ENCODE data around the gene KAT8.

KAT8 gene

GRCh38 chr16:31106509-31107464 lies 10.7 kb upstream of the KAT8 start:
- DNase-seq (ENCODE audit: low read depth in 2 of 2, low spot score in 1 of 2), result no peak

- no peak for DNase-seq (ENCODE audit: low read depth in 2 of 2, low spot score in 1 of 2)
These were observed 10.0 kb upstream of the KAT8 start for GRCh38 chr16:31107465-31107867.

GRCh38 chr16:31108035-31108793 lies 9.2 kb upstream of the KAT8 start, which contains the start of gene BCKDK:
Gene BCKDK, plus strand, starts transcription at chr16:31108386. Its CDS starts 838 bp downstream, at chr16:31109224.
- peak in 1 of 2 donors; percentile 29 for DNase-seq (ENCODE audit: low read depth in 2 of 2, low spot score in 1 of 2)

- DNase-seq (ENCODE audit: low read depth in 2 of 2, low spot score in 1 of 2), result no peak
These were observed 8.5 kb upstream of the KAT8 start for GRCh38 chr16:31108794-31109558.

GRCh38 chr16:31109622-31110021 lies 7.8 kb upstream of the KAT8 start:
- DNase-seq (ENCODE audit: low read depth in 2 of 2, low spot score in 1 of 2), result no peak

GRCh38 chr16:31110106-31111034 lies 7.1 kb upstream of the KAT8 start:
- DNase-seq (ENCODE audit: low read depth in 2 of 2, low spot score in 1 of 2), result no peak

- DNase-seq (ENCODE audit: low read depth in 2 of 2, low spot score in 1 of 2), result no peak
These were observed 5.5 kb upstream of the KAT8 start for GRCh38 chr16:31111881-31112466.

GRCh38 chr16:31112711-31113110 lies 4.8 kb upstream of the KAT8 start:
- no peak for DNase-seq (ENCODE audit: low read depth in 2 of 2, low spot score in 1 of 2)

GRCh38 chr16:31113121-31114120 lies 4.0 kb upstream of the KAT8 start:
- DNase-seq (ENCODE audit: low read depth in 2 of 2, low spot score in 1 of 2), result no peak

- DNase-seq (ENCODE audit: low read depth in 2 of 2, low spot score in 1 of 2), result no peak
These were observed 3.0 kb upstream of the KAT8 start for GRCh38 chr16:31114468-31114867.

GRCh38 chr16:31118223-31119155 lies 1.0 kb downstream of the KAT8 start:
- DNase-seq (ENCODE audit: low read depth in 2 of 2, low spot score in 1 of 2), result no peak

GRCh38 chr16:31120129-31120528 lies 2.7 kb downstream of the KAT8 start:
- DNase-seq (ENCODE audit: low read depth in 2 of 2, low spot score in 1 of 2), result no peak

GRCh38 chr16:31125844-31126243 lies 8.4 kb downstream of the KAT8 start:
- DNase-seq (ENCODE audit: low read depth in 2 of 2, low spot score in 1 of 2), result no peak

- no peak for DNase-seq (ENCODE audit: low read depth in 2 of 2, low spot score in 1 of 2)
These were observed 9.7 kb downstream of the KAT8 start for GRCh38 chr16:31127182-31127581.

GRCh38 chr16:31128711-31129567 lies 11.5 kb downstream of the KAT8 start:
- no peak for DNase-seq (ENCODE audit: low read depth in 2 of 2, low spot score in 1 of 2)

GRCh38 chr16:31129568-31130335 lies 12.3 kb downstream of the KAT8 start:
- DNase-seq (ENCODE audit: low read depth in 2 of 2, low spot score in 1 of 2), result no peak
